BJ (cell line): ENCODE results near the gene BLVRB. TPM values are rescaled to one million over a fixed set of nuclear protein-coding genes. Genes with fewer than 3 reads are reported as not detected.
A peak's percentile ranks its signal among the peaks of the same experiment; 100 is the strongest.

Experiments used
- CTCF ChIA-PET: fragments of 350-600 bp; formaldehyde crosslinking; extraction: SDS; loops from one replicate; lab custom pipeline; 2021; ENCODE audit warnings: antibody characterized with exemption, inconsistent platforms; lab: Yijun Ruan, JAX
- POLR2A ChIA-PET: fragments of 300-600 bp; sonication (Branson Sonifier 250); formaldehyde crosslinking; extraction: SDS; loops from one replicate; lab custom pipeline; 2021; ENCODE audit warnings: antibody characterized with exemption; lab: Charles Lee
- DNase-seq: peaks from one replicate; pipeline ENCODE4 v3.0.0-alpha.2; 2011; ENCODE audit warnings: low read depth
- H3K27me3 ChIP-seq: 2 replicates; pipeline ENCODE4 v1.6.0; 2011; ENCODE audit warnings: low read length; ENCODE audit not compliant: control insufficient read depth, insufficient read depth
- H3K36me3 ChIP-seq: 2 replicates; pipeline ENCODE4 v1.5.1; 2011; ENCODE audit warnings: low read length; ENCODE audit not compliant: control insufficient read depth, insufficient read depth
- H3K4me3 ChIP-seq: 2 replicates; pipeline ENCODE4 v1.5.1; 2011; ENCODE audit warnings: low read depth, mild to moderate bottlenecking, control low read depth, low read length
- CTCF ChIP-seq: IDR thresholded peaks from 2 replicates; pipeline ENCODE4 v1.5.1; 2011; ENCODE audit warnings: low read depth, mild to moderate bottlenecking, control low read depth, inconsistent platforms, low read length, moderate library complexity; ENCODE audit not compliant: insufficient read depth
- polyA plus RNA-seq: library from polyadenylated mRNA; depleted of rRNA; stranded (reverse); fragments of >200 nt; gene quantifications from 2 replicates; pipeline ENCODE4 v1.2.3, GENCODE V29; 2011

BLVRB gene
- polyA plus RNA-seq, 1 experiment, result 71.4 TPM

- CTCF ChIA-PET, result no interaction called here
- Histone ChIP-seq H3K4me3 (no peak overlapping the region), H3K27me3 (no peaks in the 10 kb centered on the region), H3K36me3 (no peaks in the 10 kb centered on the region)
- no peak for DNase-seq
- POLR2A ChIA-PET, result no interaction called here
- TF ChIP-seq CTCF, result no peak
Measured at GRCh38 chr19:40471111-40471510, 5.6 kb upstream of the BLVRB start.

DNA sequence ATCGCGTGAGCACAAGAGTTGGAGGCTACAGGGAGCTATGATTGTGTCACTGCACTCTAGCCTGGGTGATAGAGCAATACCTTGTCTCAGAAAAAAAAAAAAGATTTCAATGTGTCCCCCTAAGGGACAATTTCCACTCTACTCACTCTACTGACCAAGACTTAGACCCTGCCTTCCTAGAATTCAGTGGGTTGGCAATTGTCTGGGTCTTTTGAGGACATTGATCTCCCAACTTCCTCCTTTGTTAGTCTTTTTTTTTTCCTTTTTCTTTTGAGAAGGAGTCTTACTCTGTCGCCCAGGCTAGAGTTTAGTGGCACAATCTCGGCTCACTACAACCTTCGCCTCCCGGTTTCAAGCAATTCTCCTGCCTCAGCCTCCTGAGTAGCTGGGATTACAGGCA lies 3.5 kb upstream of the BLVRB start:
- CTCF ChIA-PET, result interaction anchor here (1.2 kb wide), 1 partner anchor 54 kb away, joined by 3 read pairs; no protein-coding TSS in a partner anchor
- TF ChIP-seq CTCF, result no peak
- POLR2A ChIA-PET, result no interaction called here
- Histone ChIP-seq H3K27me3 (no peaks in the 10 kb centered on the region), H3K36me3 (no peaks in the 10 kb centered on the region), H3K4me3 (no peak overlapping the region)
- DNase-seq, result no peak

GRCh38 chr19:40466985-40467734 lies 1.6 kb upstream of the BLVRB start, which contains the start of gene SPTBN4:
Gene SPTBN4 (plus strand): TSS chr19:40467001. CDS start chr19:40472622, 5,621 bp downstream.
- ChIA-PET CTCF (interaction anchor here (0.8 kb wide), 1 partner anchor 74 kb away, joined by 3 read pairs; no protein-coding TSS in a partner anchor), POLR2A (no interaction called here)
- no peaks in the 10 kb centered on the region for H3K36me3 ChIP-seq
- no peaks in the 10 kb centered on the region for H3K27me3 ChIP-seq
- peak within 1 kb of the TSS; percentile 36 for H3K4me3 ChIP-seq
- no peak for DNase-seq
- no peak for TF ChIP-seq CTCF

- Histone ChIP-seq H3K36me3 (no peaks in the 10 kb centered on the region), H3K27me3 (no peaks in the 10 kb centered on the region), H3K4me3 (peak overlapping the region; percentile 36)
- DNase-seq, result no peak
- ChIA-PET CTCF (interaction anchor here (0.7 to 6.2 kb wide), 9 partner anchors 10 to 234 kb away, joined by 3 to 50 read pairs (median 10); partner anchors contain the start of gene LTBP4), POLR2A (interaction anchor here (1.0 to 2.8 kb wide), 2 partner anchors 23 to 46 kb away, joined by 4 to 16 read pairs; no protein-coding TSS in a partner anchor)
- TF ChIP-seq CTCF, result no peak
Measured at GRCh38 chr19:40466219-40466984, 857 bp upstream of the BLVRB start.
